DND-41 (cell line): Measurements from ENCODE around the gene ATP4B.

Source experiments
- EZH2 ChIP-seq: IDR thresholded peaks from 3 replicates; pipeline ENCODE4 v1.6.1; 2012; ENCODE audit warnings: borderline replicate concordance, low read depth, mild to moderate bottlenecking, moderate library complexity, low read length, inconsistent platforms; ENCODE audit not compliant: severe bottlenecking
- TF ChIP-seq, protein P1 (sequence below): IDR thresholded peaks from 2 replicates; pipeline ENCODE4 v1.5.1; 2012; ENCODE audit warnings: borderline replicate concordance, low read length, moderate library complexity, mild to moderate bottlenecking; ENCODE audit not compliant: poor library complexity, severe bottlenecking; ENCODE audit errors: extremely low read depth

GRCh38 chr13:113647351-113648215 is 10.4 kb downstream of the ATP4B start:
- TF ChIP-seq, protein P1, sequence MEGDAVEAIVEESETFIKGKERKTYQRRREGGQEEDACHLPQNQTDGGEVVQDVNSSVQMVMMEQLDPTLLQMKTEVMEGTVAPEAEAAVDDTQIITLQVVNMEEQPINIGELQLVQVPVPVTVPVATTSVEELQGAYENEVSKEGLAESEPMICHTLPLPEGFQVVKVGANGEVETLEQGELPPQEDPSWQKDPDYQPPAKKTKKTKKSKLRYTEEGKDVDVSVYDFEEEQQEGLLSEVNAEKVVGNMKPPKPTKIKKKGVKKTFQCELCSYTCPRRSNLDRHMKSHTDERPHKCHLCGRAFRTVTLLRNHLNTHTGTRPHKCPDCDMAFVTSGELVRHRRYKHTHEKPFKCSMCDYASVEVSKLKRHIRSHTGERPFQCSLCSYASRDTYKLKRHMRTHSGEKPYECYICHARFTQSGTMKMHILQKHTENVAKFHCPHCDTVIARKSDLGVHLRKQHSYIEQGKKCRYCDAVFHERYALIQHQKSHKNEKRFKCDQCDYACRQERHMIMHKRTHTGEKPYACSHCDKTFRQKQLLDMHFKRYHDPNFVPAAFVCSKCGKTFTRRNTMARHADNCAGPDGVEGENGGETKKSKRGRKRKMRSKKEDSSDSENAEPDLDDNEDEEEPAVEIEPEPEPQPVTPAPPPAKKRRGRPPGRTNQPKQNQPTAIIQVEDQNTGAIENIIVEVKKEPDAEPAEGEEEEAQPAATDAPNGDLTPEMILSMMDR: no peak
- no peak for TF ChIP-seq EZH2
